GOT3 (cell line): ENCODE results near the gene PRMT3.
"Not testable (repeated sequence)": the region's sequence is repeated elsewhere in the genome, so short reads cannot be mapped to it uniquely, and the experiment has no call there.

Experiments
- DNase-seq: peaks from one replicate; lab custom pipeline; 2025; ENCODE audit warnings: mixed read lengths; lab: John Stamatoyannopoulos, UW

PRMT3 gene

GRCh38 chr11:20518323-20518834, 130.9 kb downstream of the PRMT3 start:
- DNase-seq = no peak

GRCh38 chr11:20522536-20522935, 135.0 kb downstream of the PRMT3 start:
- DNase-seq = no peak

GRCh38 chr11:20529757-20530156, 142.2 kb downstream of the PRMT3 start:
- DNase-seq = no peak

GRCh38 chr11:20530942-20531703, 143.6 kb downstream of the PRMT3 start:
- no peak for DNase-seq

- no peak for DNase-seq
These were observed 147.9 kb downstream of the PRMT3 start for GRCh38 chr11:20535271-20535881.

GRCh38 chr11:20536365-20536764, 148.8 kb downstream of the PRMT3 start:
- DNase-seq = no peak

- DNase-seq = no peak
These were observed 149.3 kb downstream of the PRMT3 start for GRCh38 chr11:20536784-20537183.

GRCh38 chr11:20541503-20541902, 154.0 kb downstream of the PRMT3 start:
- DNase-seq = no peak

GRCh38 chr11:20544603-20545237, 157.2 kb downstream of the PRMT3 start:
- DNase-seq = no peak

GRCh38 chr11:20547411-20547810, 159.9 kb downstream of the PRMT3 start:
- DNase-seq = no peak

- DNase-seq = no peak
These were observed 163.6 kb downstream of the PRMT3 start for GRCh38 chr11:20551096-20551495.

- no peak for DNase-seq
These were observed 168.3 kb downstream of the PRMT3 start for GRCh38 chr11:20555783-20556182.

- not testable (repeated sequence) for DNase-seq
These were observed 168.9 kb downstream of the PRMT3 start for GRCh38 chr11:20556396-20556795.

GRCh38 chr11:20558741-20559140, 171.2 kb downstream of the PRMT3 start:
- DNase-seq = no peak
